IMR-90 (cell line): ENCODE measurements around the gene CHPT1. TPM values are rescaled to one million over a fixed set of nuclear protein-coding genes. Genes with fewer than 3 reads are reported as not detected.

ENCODE experiments used
- ATAC-seq: fragments of 200-7000 bp; cut with Tn5 transposase; 2 replicates; pipeline ENCODE4 v1.9.1; 2020; ENCODE audit warnings: low read depth, mild to moderate bottlenecking, moderate library complexity
- BruUV-seq: library from RNA; stranded (reverse); fragments of 400-500 nt; replicated peaks from 2 replicates; lab custom pipeline; 2021; lab: Mats Ljungman, UMichigan
- CTCF ChIA-PET: fragments of 300-600 bp; formaldehyde crosslinking; extraction: SDS; loops from one replicate; lab custom pipeline; 2021; ENCODE audit warnings: antibody characterized with exemption; lab: Yijun Ruan, JAX
- POLR2A ChIA-PET: fragments of 300-600 bp; sonication (Branson Sonifier 250); formaldehyde crosslinking; loops from one replicate; lab custom pipeline; 2022; ENCODE audit warnings: antibody characterized with exemption; ENCODE audit not compliant: unreplicated experiment; lab: Charles Lee
- DNase-seq: peaks from one replicate; pipeline ENCODE4 v3.0.0; 2013
- H2AFZ ChIP-seq: replicated peaks from 2 replicates; pipeline ENCODE3; 2013; ENCODE audit warnings: low read length, mild to moderate bottlenecking; ENCODE audit not compliant: poor library complexity
- H2AK5ac ChIP-seq: 2 replicates; pipeline ENCODE4 v1.6.1; 2013; ENCODE audit warnings: low read depth, low read length, inconsistent platforms
- H2AK9ac ChIP-seq: replicated peaks from 2 replicates; pipeline ENCODE3; 2013; ENCODE audit warnings: mild to moderate bottlenecking, low read depth, low read length, moderate library complexity; ENCODE audit not compliant: poor library complexity
- H2BK120ac ChIP-seq: 2 replicates; pipeline ENCODE4 v1.6.1; 2013; ENCODE audit warnings: low read depth, low read length, inconsistent platforms
- H2BK15ac ChIP-seq: 3 replicates; pipeline ENCODE4 v1.6.1; 2013; ENCODE audit warnings: low read depth, low read length, inconsistent platforms
- H2BK20ac ChIP-seq: 2 replicates; pipeline ENCODE4 v1.6.1; 2013; ENCODE audit warnings: low read depth, mild to moderate bottlenecking, inconsistent platforms, low read length, moderate library complexity
- H2BK5ac ChIP-seq: 2 replicates; pipeline ENCODE4 v1.6.1; 2013; ENCODE audit warnings: mild to moderate bottlenecking, low read depth, low read length, inconsistent platforms; ENCODE audit not compliant: poor library complexity, severe bottlenecking
- H3K14ac ChIP-seq: replicated peaks from 2 replicates; pipeline ENCODE4 v1.6.1; 2013; ENCODE audit warnings: low read depth, low read length, inconsistent platforms
- H3K18ac ChIP-seq: 2 replicates; pipeline ENCODE4 v1.6.1; 2013; ENCODE audit warnings: low read depth, low read length, control low read depth
- H3K23ac ChIP-seq: 2 replicates; pipeline ENCODE4 v1.6.1; 2013; ENCODE audit warnings: low read depth, low read length, inconsistent platforms
- H3K27ac ChIP-seq: 2 replicates; pipeline ENCODE4 v1.5.1; 2013; ENCODE audit warnings: mild to moderate bottlenecking, control low read depth, low read length; ENCODE audit not compliant: insufficient read depth
- H3K27me3 ChIP-seq: 2 replicates; pipeline ENCODE4 v1.6.1; 2013; ENCODE audit warnings: low read length; ENCODE audit not compliant: control insufficient read depth, insufficient read depth
- H3K36me3 ChIP-seq: 2 replicates; pipeline ENCODE4 v1.6.1; 2013; ENCODE audit warnings: low read length, mixed read lengths; ENCODE audit not compliant: control insufficient read depth, insufficient read depth
- H3K4ac ChIP-seq: 2 replicates; pipeline ENCODE4 v1.6.1; 2013; ENCODE audit warnings: low read depth, low read length, inconsistent platforms
- H3K4me1 ChIP-seq: 2 replicates; pipeline ENCODE4 v1.6.1; 2013; ENCODE audit warnings: low read length, mixed read lengths; ENCODE audit not compliant: control insufficient read depth, insufficient read depth
- H3K4me2 ChIP-seq: 2 replicates; pipeline ENCODE4 v1.6.1; 2013; ENCODE audit warnings: low read depth, mild to moderate bottlenecking, control low read depth, low read length, moderate library complexity
- H3K4me3 ChIP-seq: 2 replicates; pipeline ENCODE4 v1.5.1; 2013; ENCODE audit warnings: low read depth, mild to moderate bottlenecking, control low read depth, low read length, moderate library complexity; ENCODE audit not compliant: insufficient read depth
- H3K56ac ChIP-seq: 2 replicates; pipeline ENCODE4 v1.6.1; 2013; ENCODE audit warnings: low read length, inconsistent platforms; ENCODE audit not compliant: insufficient read depth; ENCODE audit errors: extremely low read depth
- H3K79me1 ChIP-seq, 2 experiments: 2 replicates each; pipeline ENCODE4 v1.6.1; 2013; ENCODE audit warnings: low read length in 2 of 2, inconsistent platforms in 1 of 2, low read depth in 1 of 2
- H3K9ac ChIP-seq: 2 replicates; pipeline ENCODE4 v1.6.1; 2013; ENCODE audit warnings: low read depth, low read length, control low read depth
- H3K9me1 ChIP-seq: 2 replicates; pipeline ENCODE4 v1.6.1; 2013; ENCODE audit warnings: low read length, inconsistent platforms; ENCODE audit not compliant: insufficient read depth
- H3K9me3 ChIP-seq: 2 replicates; pipeline ENCODE4 v1.6.1; 2013; ENCODE audit warnings: low read length; ENCODE audit not compliant: control insufficient read depth, insufficient read depth
- H4K20me1 ChIP-seq: 2 replicates; pipeline ENCODE4 v1.6.1; 2013; ENCODE audit warnings: low read length, inconsistent platforms; ENCODE audit not compliant: insufficient read depth
- H4K5ac ChIP-seq: 2 replicates; pipeline ENCODE4 v1.6.1; 2013; ENCODE audit warnings: mild to moderate bottlenecking, low read depth, low read length, control low read depth
- H4K8ac ChIP-seq, 2 experiments: 2 replicates each; pipeline ENCODE4 v1.6.1; 2013; ENCODE audit warnings: low read depth in 2 of 2, low read length in 2 of 2, control low read depth in 1 of 2, inconsistent platforms in 1 of 2
- H4K91ac ChIP-seq: 2 replicates; pipeline ENCODE4 v1.6.1; 2013; ENCODE audit warnings: low read depth, low read length, inconsistent platforms; ENCODE audit not compliant: insufficient read depth
- NFE2L2 ChIP-seq: fragments of 150-350 bp; IDR thresholded peaks from 2 replicates; pipeline ENCODE4 v1.6.1; 2016; ENCODE audit warnings: low read depth, mild to moderate bottlenecking, low read length
- SMC3 ChIP-seq: fragments of 150-350 bp; IDR thresholded peaks from 2 replicates; pipeline ENCODE4 v1.6.1; 2016; ENCODE audit warnings: low read depth, mild to moderate bottlenecking, antibody characterized with exemption, low read length, moderate library complexity
- WGBS, 2 experiments: methylation state at CpG; one replicate each; pipeline versions ENCODE4 v1.1.5 to v1.1.7; 2013; ENCODE audit warnings: missing lambda C conversion rate in 2 of 2; ENCODE audit not compliant: insufficient read length in 1 of 2; ENCODE audit errors: extremely low coverage in 2 of 2; 5-methylcytosine and 5-hydroxymethylcytosine counted together
- dilution Hi-C: fragments of 300-500 bp; cut with HindIII; formaldehyde crosslinking; loops from one replicate; pipeline ENCODE4 v1.14.3; 2018; ENCODE audit warnings: low sequenced_read_pairs; ENCODE audit not compliant: unreplicated experiment
- in situ Hi-C: fragments of 300-500 bp; cut with MboI; formaldehyde crosslinking; loops from 3 replicates; pipeline ENCODE4 v1.14.3; 2019; ENCODE audit warnings: low sequenced_read_pairs, inconsistent platforms, mixed read lengths
- intact Hi-C: fragments of 100-400 bp; cut with micrococcal nuclease; formaldehyde crosslinking; loops from 2 replicates; pipeline ENCODE4 v1.10.0; 2022
- polyA plus RNA-seq, 3 experiments: library from polyadenylated mRNA; depleted of rRNA; stranded (reverse); fragments of >200 nt; gene quantifications; 2 replicates each; pipeline ENCODE4 v1.2.3, GENCODE V29; 2012; ENCODE audit warnings: low replicate concordance in 1 of 3
- total RNA-seq: library from RNA; depleted of rRNA; stranded (reverse); fragments of >200 nt; gene quantifications from 2 replicates; pipeline ENCODE4 v1.2.3, GENCODE V29; 2012
- TF ChIP-seq, protein P1 (sequence below): fragments of 150-350 bp; IDR thresholded peaks from 2 replicates; pipeline ENCODE4 v1.6.1; 2017; ENCODE audit warnings: mild to moderate bottlenecking, antibody characterized with exemption, low read length, low read depth

The CHPT1 gene
- total and polyA plus RNA-seq, 2 of the 4 experiments (the other 2 are of a cell fraction), result 8.1 to 11.7 TPM

GRCh38 chr12:101664992-101665391, 32.4 kb upstream of the CHPT1 start:
- POLR2A ChIA-PET, result no interaction called here
- H2AFZ ChIP-seq, result no peak overlapping the region
- H2BK5ac ChIP-seq, result no peak overlapping the region
- no peak overlapping the region for H3K4me2 ChIP-seq
- H3K79me1 ChIP-seq, result no peaks in the 10 kb centered on the region
- H2BK120ac ChIP-seq, result no peak overlapping the region
- no peak overlapping the region for H4K91ac ChIP-seq
- no peaks in the 10 kb centered on the region for H3K4me1 ChIP-seq
- dilution Hi-C loops (no loop called here), intact Hi-C loops (no loop called here), in situ Hi-C loops (no loop called here)
- BruUV-seq, result no TSS peak
- no peak overlapping the region for H3K27ac ChIP-seq
- no peak overlapping the region for H3K14ac ChIP-seq
- no peak overlapping the region for H3K4me3 ChIP-seq
- H3K23ac ChIP-seq, result no peak overlapping the region
- no peak for TF ChIP-seq NFE2L2
- TF ChIP-seq, protein P1, sequence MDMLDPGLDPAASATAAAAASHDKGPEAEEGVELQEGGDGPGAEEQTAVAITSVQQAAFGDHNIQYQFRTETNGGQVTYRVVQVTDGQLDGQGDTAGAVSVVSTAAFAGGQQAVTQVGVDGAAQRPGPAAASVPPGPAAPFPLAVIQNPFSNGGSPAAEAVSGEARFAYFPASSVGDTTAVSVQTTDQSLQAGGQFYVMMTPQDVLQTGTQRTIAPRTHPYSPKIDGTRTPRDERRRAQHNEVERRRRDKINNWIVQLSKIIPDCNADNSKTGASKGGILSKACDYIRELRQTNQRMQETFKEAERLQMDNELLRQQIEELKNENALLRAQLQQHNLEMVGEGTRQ, result no peak
- no peak for TF ChIP-seq SMC3
- no CpG with 5 or more reads among the region's 7 CpGs for WGBS, 2 experiments
- H3K9me1 ChIP-seq, result no peaks in the 10 kb centered on the region
- H3K9me3 ChIP-seq, result no peaks in the 10 kb centered on the region
- ATAC-seq, result no peak
- no peaks in the 10 kb centered on the region for H3K36me3 ChIP-seq
- H2BK15ac ChIP-seq, result no peak overlapping the region
- DNase-seq, result no peak
- H2AK9ac ChIP-seq, result no peak overlapping the region
- H4K20me1 ChIP-seq, result no peaks in the 10 kb centered on the region
- no peak overlapping the region for H3K56ac ChIP-seq
- no peak overlapping the region for H2BK20ac ChIP-seq
- H3K9ac ChIP-seq, result no peak overlapping the region
- H3K4ac ChIP-seq, result no peak overlapping the region
- no peak overlapping the region for H3K18ac ChIP-seq
- H4K5ac ChIP-seq, result no peak overlapping the region
- no peak overlapping the region for H2AK5ac ChIP-seq
- H3K27me3 ChIP-seq, result peaks cover 2% of the 10 kb centered on the region; the same call in 1 of the 2 replicates
- CTCF ChIA-PET, result no interaction called here
- H4K8ac ChIP-seq, result no peak overlapping the region
